GM18520 (cell line): ENCODE results near the gene EXOC3L4.
"Not testable (repeated sequence)": the region's sequence is repeated elsewhere in the genome, so short reads cannot be mapped to it uniquely, and the experiment has no call there.

Experiments
- ATAC-seq: cut with Tn5 transposase; IDR thresholded peaks from one replicate; pipeline ENCODE4 v1.9.1; 2021; ENCODE audit not compliant: unreplicated experiment

The EXOC3L4 gene

GRCh38 chr14:103146141-103146709 is 51.7 kb downstream of the EXOC3L4 start:
- ATAC-seq, result no peak

- ATAC-seq, result no peak
These were observed 55.1 kb downstream of the EXOC3L4 start for GRCh38 chr14:103149351-103150237.

- ATAC-seq, result no peak
These were observed 56.9 kb downstream of the EXOC3L4 start for GRCh38 chr14:103151270-103151945.

- ATAC-seq, result no peak
These were observed 60.5 kb downstream of the EXOC3L4 start for GRCh38 chr14:103155010-103155409.

- not testable (repeated sequence) for ATAC-seq
These were observed 60.9 kb downstream of the EXOC3L4 start for GRCh38 chr14:103155416-103155815.

- no peak for ATAC-seq
These were observed 61.4 kb downstream of the EXOC3L4 start for GRCh38 chr14:103155826-103156394.

GRCh38 chr14:103156651-103157378 is 62.3 kb downstream of the EXOC3L4 start:
- ATAC-seq, result no peak

- no peak for ATAC-seq
These were observed 63.4 kb downstream of the EXOC3L4 start for GRCh38 chr14:103157969-103158368.

- no peak for ATAC-seq
These were observed 64.2 kb downstream of the EXOC3L4 start for GRCh38 chr14:103158688-103159087.
